Cardiac fibroblast (primary cell): Measurements from ENCODE around the gene TRPC4.
A peak's percentile ranks its signal among the peaks of the same experiment; 100 is the strongest.

ENCODE experiments used
- DNase-seq, 2 donors: peaks; one replicate each; pipeline versions ENCODE4 v3.0.0 to v3.0.0-alpha.2; 2010; ENCODE audit warnings: low read depth in 2 of 2
- H3K4me3 ChIP-seq, 2 donors: replicated peaks in 1 of 2; 1 replicate in 1 of 2; 2 replicates in 1 of 2; pipeline ENCODE4 v1.5.1; 2011; ENCODE audit warnings: low read depth in 2 of 2, low read length in 2 of 2, mild to moderate bottlenecking in 2 of 2, moderate library complexity in 1 of 2
- TF ChIP-seq, protein P1 (sequence below): IDR thresholded peaks from one replicate; pipeline ENCODE4 v1.5.1; 2011; ENCODE audit warnings: low read depth, mild to moderate bottlenecking, low read length, inconsistent platforms

The TRPC4 gene

DNA sequence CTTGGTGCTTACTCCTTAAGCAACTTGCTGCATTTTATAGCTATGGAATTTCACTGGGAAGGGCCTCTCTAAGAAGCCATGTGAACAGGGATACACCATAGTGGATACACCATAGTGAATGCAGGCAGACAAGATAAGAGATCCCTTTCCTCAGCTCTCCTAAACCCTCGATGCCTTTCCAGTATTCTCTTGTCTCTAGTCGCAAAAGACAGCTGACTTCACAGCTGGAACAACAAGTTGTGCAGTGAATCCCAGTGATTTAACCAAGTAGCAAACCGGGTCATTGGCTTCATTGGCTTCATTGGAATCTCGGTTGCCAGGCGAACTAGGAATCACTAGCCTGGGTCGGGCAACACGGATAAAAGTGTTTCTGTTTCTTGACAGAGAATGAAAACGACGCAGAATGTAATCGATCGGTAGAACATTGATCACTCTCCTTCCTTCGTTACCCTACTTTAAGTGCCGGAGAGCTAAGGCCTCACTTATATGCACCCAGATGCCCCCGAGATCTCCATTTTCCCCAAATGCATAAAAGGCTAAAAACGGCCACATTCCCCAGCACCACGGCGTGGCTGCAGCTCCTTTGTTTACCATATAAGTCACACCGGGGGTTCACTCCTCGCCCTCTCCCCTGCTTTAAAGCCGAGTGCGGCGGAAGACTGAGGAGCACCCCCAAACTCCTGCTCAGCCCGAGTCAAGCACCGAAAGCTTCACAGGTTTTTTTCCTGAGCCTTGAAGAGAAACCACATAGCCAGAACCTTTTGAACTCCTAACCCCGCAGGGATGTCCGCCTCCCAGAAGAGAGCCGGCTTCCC, 674 bp downstream of the TRPC4 start:
- peak overlapping the region; percentile 71 to 86 for H3K4me3 ChIP-seq
- TF ChIP-seq, protein P1, sequence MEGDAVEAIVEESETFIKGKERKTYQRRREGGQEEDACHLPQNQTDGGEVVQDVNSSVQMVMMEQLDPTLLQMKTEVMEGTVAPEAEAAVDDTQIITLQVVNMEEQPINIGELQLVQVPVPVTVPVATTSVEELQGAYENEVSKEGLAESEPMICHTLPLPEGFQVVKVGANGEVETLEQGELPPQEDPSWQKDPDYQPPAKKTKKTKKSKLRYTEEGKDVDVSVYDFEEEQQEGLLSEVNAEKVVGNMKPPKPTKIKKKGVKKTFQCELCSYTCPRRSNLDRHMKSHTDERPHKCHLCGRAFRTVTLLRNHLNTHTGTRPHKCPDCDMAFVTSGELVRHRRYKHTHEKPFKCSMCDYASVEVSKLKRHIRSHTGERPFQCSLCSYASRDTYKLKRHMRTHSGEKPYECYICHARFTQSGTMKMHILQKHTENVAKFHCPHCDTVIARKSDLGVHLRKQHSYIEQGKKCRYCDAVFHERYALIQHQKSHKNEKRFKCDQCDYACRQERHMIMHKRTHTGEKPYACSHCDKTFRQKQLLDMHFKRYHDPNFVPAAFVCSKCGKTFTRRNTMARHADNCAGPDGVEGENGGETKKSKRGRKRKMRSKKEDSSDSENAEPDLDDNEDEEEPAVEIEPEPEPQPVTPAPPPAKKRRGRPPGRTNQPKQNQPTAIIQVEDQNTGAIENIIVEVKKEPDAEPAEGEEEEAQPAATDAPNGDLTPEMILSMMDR, result no peak
- peak; percentile 51 to 59 for DNase-seq

DNA sequence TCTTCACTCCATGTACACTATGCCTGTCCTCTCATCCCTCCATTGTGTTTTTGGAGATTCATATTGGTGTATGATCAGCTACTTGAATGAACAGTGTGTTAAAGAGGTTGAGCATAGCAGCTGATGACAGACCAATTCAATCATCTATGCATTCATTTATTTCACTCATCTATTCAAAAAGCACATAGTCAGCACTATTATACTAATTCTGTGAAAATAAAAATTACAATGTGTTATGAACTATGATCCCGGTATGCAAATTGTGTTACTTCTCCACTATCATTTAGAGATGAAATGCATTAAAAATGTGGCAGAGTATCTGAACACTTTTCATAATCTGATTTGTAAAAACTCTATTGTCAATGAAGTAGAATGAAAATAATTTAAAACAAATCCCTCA, 5.9 kb downstream of the TRPC4 start:
- TF ChIP-seq, protein P1, result no peak
- no peak for DNase-seq
- H3K4me3 ChIP-seq, result no peak overlapping the region

DNA sequence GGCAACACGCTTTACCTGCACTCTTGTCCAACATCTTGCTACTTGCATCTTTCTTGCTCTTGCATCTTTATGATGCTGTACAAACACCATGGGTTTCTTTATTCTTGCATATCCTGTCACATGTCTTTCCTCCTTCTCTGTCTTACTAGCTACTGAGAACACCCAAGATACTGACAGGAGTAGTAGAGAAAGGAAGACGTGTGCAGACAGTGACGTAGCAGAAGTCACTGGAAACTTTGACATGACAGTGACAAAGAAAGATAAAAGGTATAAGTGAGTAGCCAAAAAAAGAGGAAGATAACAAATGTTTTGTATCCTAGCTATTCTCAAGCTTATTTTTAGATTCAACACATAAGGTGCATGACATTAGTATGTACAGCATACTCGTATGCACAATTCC, 34.2 kb downstream of the TRPC4 start:
- TF ChIP-seq, protein P1, result no peak
- no peak overlapping the region for H3K4me3 ChIP-seq
- no peak for DNase-seq

DNA sequence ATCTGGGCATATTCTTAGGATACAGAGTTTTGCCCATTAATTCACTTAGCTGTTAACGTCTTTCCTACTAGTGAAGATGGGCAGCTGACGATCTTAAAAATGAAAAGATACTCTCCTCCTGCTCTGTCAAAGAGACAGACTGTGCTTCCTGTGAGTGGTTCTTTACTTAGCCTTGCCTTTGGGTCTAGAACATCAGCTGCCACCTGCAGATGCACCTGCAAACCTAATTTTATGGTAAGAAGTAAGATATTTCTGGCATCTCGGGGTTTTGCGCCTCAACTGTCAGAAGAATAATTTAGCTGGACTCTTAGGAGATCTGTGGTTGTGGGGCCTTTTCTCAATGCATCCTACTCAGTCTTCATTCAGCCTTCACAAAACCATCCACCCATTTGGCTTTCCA, 36.2 kb downstream of the TRPC4 start:
- TF ChIP-seq, protein P1, result no peak
- no peak for DNase-seq
- no peak overlapping the region for H3K4me3 ChIP-seq

DNA sequence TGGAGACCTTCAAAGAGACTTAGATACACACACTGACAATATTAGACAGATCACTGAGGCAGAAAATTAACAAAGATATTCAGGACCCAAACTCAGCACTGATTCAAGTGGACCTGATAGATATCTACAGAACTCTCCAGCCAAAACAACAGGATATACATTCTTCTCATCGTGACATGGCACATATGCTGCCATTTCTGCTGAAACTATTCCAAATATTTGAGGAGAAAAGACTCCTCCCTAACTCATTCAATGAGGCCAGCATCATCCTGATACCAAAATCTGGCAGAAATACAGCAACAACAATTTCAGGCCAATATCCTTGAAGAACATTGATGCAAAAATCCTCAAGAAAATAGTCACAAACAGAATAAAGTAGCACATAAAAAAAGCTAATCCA, 53.3 kb downstream of the TRPC4 start:
- DNase-seq, result peak; percentile 6 to 51
- H3K4me3 ChIP-seq, result no peak overlapping the region
- TF ChIP-seq, protein P1, result no peak

DNA sequence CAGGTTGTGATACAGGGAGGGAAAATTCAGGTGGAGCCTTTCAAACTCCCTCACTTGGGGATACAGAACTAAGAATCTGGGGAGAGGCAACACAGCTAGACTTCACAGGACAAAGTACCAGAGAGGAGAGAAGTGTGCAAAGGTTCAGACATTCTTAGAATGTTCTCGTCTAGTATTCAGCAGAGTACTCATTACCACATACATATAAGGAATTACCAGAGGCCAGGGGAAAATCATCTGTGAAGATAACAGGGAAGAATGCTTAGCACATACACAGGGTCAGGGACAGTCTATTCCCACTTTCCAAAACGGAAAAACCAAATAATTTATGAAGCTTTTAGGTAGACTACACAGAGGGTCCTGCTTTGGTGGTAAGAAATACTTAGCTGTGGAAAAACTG, 58.1 kb downstream of the TRPC4 start:
- H3K4me3 ChIP-seq, result no peak overlapping the region
- TF ChIP-seq, protein P1, result no peak
- DNase-seq, result peak; percentile 25 to 55
